HUES48 (cell line): ENCODE measurements around the gene D2HGDH.

ENCODE experiments used
- H3K27ac ChIP-seq: one replicate; pipeline ENCODE4 v1.7.0; 2013; ENCODE audit warnings: low read depth, low read length, inconsistent platforms
- H3K27me3 ChIP-seq: 2 replicates; pipeline ENCODE4 v1.6.1; 2013; ENCODE audit warnings: mild to moderate bottlenecking, low read length; ENCODE audit not compliant: control insufficient read depth, insufficient read depth
- H3K36me3 ChIP-seq: 2 replicates; pipeline ENCODE4 v1.6.1; 2013; ENCODE audit warnings: low read length; ENCODE audit not compliant: control insufficient read depth, insufficient read depth
- H3K4me1 ChIP-seq: 2 replicates; pipeline ENCODE4 v1.6.1; 2013; ENCODE audit warnings: mild to moderate bottlenecking, low read length; ENCODE audit not compliant: control insufficient read depth, insufficient read depth
- H3K4me3 ChIP-seq: 2 replicates; pipeline ENCODE4 v1.5.1; 2013; ENCODE audit warnings: mild to moderate bottlenecking, low read depth, low read length
- H3K9ac ChIP-seq: 2 replicates; pipeline ENCODE4 v1.6.1; 2013; ENCODE audit warnings: mild to moderate bottlenecking, low read depth, low read length, moderate library complexity
- H3K9me3 ChIP-seq: 2 replicates; pipeline ENCODE4 v1.6.1; 2013; ENCODE audit warnings: low read length; ENCODE audit not compliant: control insufficient read depth, insufficient read depth

D2HGDH gene

GRCh38 chr2:241770185-241770935, 35.9 kb downstream of the D2HGDH start:
- no peak overlapping the region for H3K9ac ChIP-seq
- H3K27ac ChIP-seq: peak overlapping the region; percentile 61
- peaks cover 11% of the 10 kb centered on the region for H3K4me1 ChIP-seq
- no peaks in the 10 kb centered on the region for H3K27me3 ChIP-seq
- H3K4me3 ChIP-seq: no peak overlapping the region
- no peaks in the 10 kb centered on the region for H3K36me3 ChIP-seq
- no peaks in the 10 kb centered on the region for H3K9me3 ChIP-seq

- Histone ChIP-seq H3K9me3 (no peaks in the 10 kb centered on the region), H3K27ac (peak overlapping the region; percentile 61), H3K36me3 (no peaks in the 10 kb centered on the region), H3K9ac (0 out of 2 replicates have a peak overlapping the region, but pooled peaks have one; percentile 8), H3K27me3 (no peaks in the 10 kb centered on the region), H3K4me3 (no peak overlapping the region), H3K4me1 (peaks cover 11% of the 10 kb centered on the region)
These were observed 36.5 kb downstream of the D2HGDH start for GRCh38 chr2:241770936-241771285.

GRCh38 chr2:241771286-241772062, 37.0 kb downstream of the D2HGDH start:
- H3K9me3 ChIP-seq: no peaks in the 10 kb centered on the region
- peak overlapping the region; percentile 61 for H3K27ac ChIP-seq
- no peaks in the 10 kb centered on the region for H3K27me3 ChIP-seq
- peaks cover 11% of the 10 kb centered on the region for H3K4me1 ChIP-seq
- H3K36me3 ChIP-seq: no peaks in the 10 kb centered on the region
- H3K9ac ChIP-seq: 0 out of 2 replicates have a peak overlapping the region, but pooled peaks have one; percentile 8
- H3K4me3 ChIP-seq: no peak overlapping the region

GRCh38 chr2:241772063-241772499, 37.7 kb downstream of the D2HGDH start:
- Histone ChIP-seq H3K27ac (no peak overlapping the region), H3K9ac (no peak overlapping the region), H3K4me3 (no peak overlapping the region), H3K9me3 (no peaks in the 10 kb centered on the region), H3K27me3 (no peaks in the 10 kb centered on the region), H3K4me1 (peaks cover 12% of the 10 kb centered on the region), H3K36me3 (no peaks in the 10 kb centered on the region)

- no peaks in the 10 kb centered on the region for H3K27me3 ChIP-seq
- no peak overlapping the region for H3K9ac ChIP-seq
- peaks cover 23% of the 10 kb centered on the region for H3K4me1 ChIP-seq
- no peaks in the 10 kb centered on the region for H3K9me3 ChIP-seq
- no peaks in the 10 kb centered on the region for H3K36me3 ChIP-seq
- H3K27ac ChIP-seq: no peak overlapping the region
- no peak overlapping the region for H3K4me3 ChIP-seq
These were observed 39.3 kb downstream of the D2HGDH start for GRCh38 chr2:241773511-241774418.

- Histone ChIP-seq H3K36me3 (no peaks in the 10 kb centered on the region), H3K27ac (no peak overlapping the region), H3K9me3 (no peaks in the 10 kb centered on the region), H3K9ac (no peak overlapping the region), H3K4me3 (no peak overlapping the region), H3K4me1 (peaks cover 23% of the 10 kb centered on the region), H3K27me3 (no peaks in the 10 kb centered on the region)
These were observed 40.2 kb downstream of the D2HGDH start for GRCh38 chr2:241774419-241775222.

- Histone ChIP-seq H3K9me3 (peaks cover under 1% of the 10 kb centered on the region; the same call in 1 of the 2 replicates), H3K36me3 (no peaks in the 10 kb centered on the region), H3K4me1 (peaks cover 19% of the 10 kb centered on the region), H3K27ac (no peak overlapping the region), H3K9ac (no peak overlapping the region), H3K27me3 (no peaks in the 10 kb centered on the region), H3K4me3 (no peak overlapping the region)
These were observed 41.1 kb downstream of the D2HGDH start for GRCh38 chr2:241775223-241776177.

GRCh38 chr2:241776336-241777169, 42.1 kb downstream of the D2HGDH start, which contains the start of gene GAL3ST2:
Gene GAL3ST2 (plus strand): TSS chr2:241776822. CDS start chr2:241776956, 134 bp downstream.
- Histone ChIP-seq H3K9me3 (peaks cover 11% of the 10 kb centered on the region), H3K4me3 (no peak within 1 kb of the TSS), H3K27me3 (no peaks in the 10 kb centered on the region), H3K36me3 (no peaks in the 10 kb centered on the region), H3K27ac (no peak within 1 kb of the TSS), H3K9ac (no peak within 1 kb of the TSS), H3K4me1 (peaks cover 17% of the 10 kb centered on the region; the same call in 1 of the 2 replicates)

- no peak overlapping the region for H3K27ac ChIP-seq
- peaks cover 12% of the 10 kb centered on the region; the same call in 1 of the 2 replicates for H3K4me1 ChIP-seq
- peaks cover 16% of the 10 kb centered on the region for H3K9me3 ChIP-seq
- no peak overlapping the region for H3K4me3 ChIP-seq
- H3K36me3 ChIP-seq: no peaks in the 10 kb centered on the region
- no peaks in the 10 kb centered on the region for H3K27me3 ChIP-seq
- H3K9ac ChIP-seq: no peak overlapping the region
These were observed 42.8 kb downstream of the D2HGDH start for GRCh38 chr2:241777170-241777685.
